Measurements from ENCODE around the gene AFG1L.

- TF ChIP-seq POLR2A (IDR thresholded peaks at IDR 0.05): no peak
- TF ChIP-seq, protein P1, sequence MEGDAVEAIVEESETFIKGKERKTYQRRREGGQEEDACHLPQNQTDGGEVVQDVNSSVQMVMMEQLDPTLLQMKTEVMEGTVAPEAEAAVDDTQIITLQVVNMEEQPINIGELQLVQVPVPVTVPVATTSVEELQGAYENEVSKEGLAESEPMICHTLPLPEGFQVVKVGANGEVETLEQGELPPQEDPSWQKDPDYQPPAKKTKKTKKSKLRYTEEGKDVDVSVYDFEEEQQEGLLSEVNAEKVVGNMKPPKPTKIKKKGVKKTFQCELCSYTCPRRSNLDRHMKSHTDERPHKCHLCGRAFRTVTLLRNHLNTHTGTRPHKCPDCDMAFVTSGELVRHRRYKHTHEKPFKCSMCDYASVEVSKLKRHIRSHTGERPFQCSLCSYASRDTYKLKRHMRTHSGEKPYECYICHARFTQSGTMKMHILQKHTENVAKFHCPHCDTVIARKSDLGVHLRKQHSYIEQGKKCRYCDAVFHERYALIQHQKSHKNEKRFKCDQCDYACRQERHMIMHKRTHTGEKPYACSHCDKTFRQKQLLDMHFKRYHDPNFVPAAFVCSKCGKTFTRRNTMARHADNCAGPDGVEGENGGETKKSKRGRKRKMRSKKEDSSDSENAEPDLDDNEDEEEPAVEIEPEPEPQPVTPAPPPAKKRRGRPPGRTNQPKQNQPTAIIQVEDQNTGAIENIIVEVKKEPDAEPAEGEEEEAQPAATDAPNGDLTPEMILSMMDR (IDR thresholded peaks at IDR 0.05): no peak
Observed at GRCh38 chr6:108502832-108503231, 208.0 kb downstream of the AFG1L start.

All from adrenal gland (tissue), 5 donors.